ENCODE data around the gene FGA.
"Not testable (repeated sequence)": the region's sequence is repeated elsewhere in the genome, so short reads cannot be mapped to it uniquely, and the experiment has no call there.

FGA gene

GRCh38 chr4:154597798-154598774 is 7.5 kb upstream of the FGA start:
- H3K4me3 ChIP-seq (ENCODE audit: low read length) = no peak overlapping the region
- no peak for DNase-seq (ENCODE audit: low read depth)
- no peak for TF ChIP-seq CTCF (conservative IDR thresholded peaks at IDR 0.05; ENCODE audit: low read length)

GRCh38 chr4:154597281-154597680 is 6.7 kb upstream of the FGA start:
- DNase-seq (ENCODE audit: low read depth) = not testable (repeated sequence)

GRCh38 chr4:154595807-154596206 is 5.3 kb upstream of the FGA start:
- no peak for DNase-seq (ENCODE audit: low read depth)
- no peak for TF ChIP-seq CTCF (conservative IDR thresholded peaks at IDR 0.05; ENCODE audit: low read length)
- no peak overlapping the region for H3K4me3 ChIP-seq (ENCODE audit: low read length)

More at GRCh38 chr4:154597281-154597680, 6.7 kb upstream of the FGA start:
- not testable (repeated sequence) for H3K4me3 ChIP-seq (ENCODE audit: low read length)

GRCh38 chr4:154594343-154594742 is 3.8 kb upstream of the FGA start:
- H3K4me3 ChIP-seq (ENCODE audit: low read length); DNase-seq (ENCODE audit: low read depth): not testable (repeated sequence)

- no peak overlapping the region for H3K4me3 ChIP-seq (ENCODE audit: low read length)
- no peak for TF ChIP-seq CTCF (conservative IDR thresholded peaks at IDR 0.05; ENCODE audit: low read length)
- no peak for DNase-seq (ENCODE audit: low read depth)
These were observed 3.3 kb upstream of the FGA start for GRCh38 chr4:154593868-154594267.

GRCh38 chr4:154591890-154592289 is 1.3 kb upstream of the FGA start:
- H3K4me3 ChIP-seq (ENCODE audit: low read length) = no peak overlapping the region
- TF ChIP-seq CTCF (conservative IDR thresholded peaks at IDR 0.05; ENCODE audit: low read length) = no peak
- DNase-seq (ENCODE audit: low read depth) = no peak

- no peak for TF ChIP-seq CTCF (conservative IDR thresholded peaks at IDR 0.05; ENCODE audit: low read length)
- no peak for DNase-seq (ENCODE audit: low read depth)
- H3K4me3 ChIP-seq (ENCODE audit: low read length) = no peak overlapping the region
These were observed 995 bp downstream of the FGA start for GRCh38 chr4:154589296-154590197.
